Measurements from ENCODE around the gene C19orf85.

DNA sequence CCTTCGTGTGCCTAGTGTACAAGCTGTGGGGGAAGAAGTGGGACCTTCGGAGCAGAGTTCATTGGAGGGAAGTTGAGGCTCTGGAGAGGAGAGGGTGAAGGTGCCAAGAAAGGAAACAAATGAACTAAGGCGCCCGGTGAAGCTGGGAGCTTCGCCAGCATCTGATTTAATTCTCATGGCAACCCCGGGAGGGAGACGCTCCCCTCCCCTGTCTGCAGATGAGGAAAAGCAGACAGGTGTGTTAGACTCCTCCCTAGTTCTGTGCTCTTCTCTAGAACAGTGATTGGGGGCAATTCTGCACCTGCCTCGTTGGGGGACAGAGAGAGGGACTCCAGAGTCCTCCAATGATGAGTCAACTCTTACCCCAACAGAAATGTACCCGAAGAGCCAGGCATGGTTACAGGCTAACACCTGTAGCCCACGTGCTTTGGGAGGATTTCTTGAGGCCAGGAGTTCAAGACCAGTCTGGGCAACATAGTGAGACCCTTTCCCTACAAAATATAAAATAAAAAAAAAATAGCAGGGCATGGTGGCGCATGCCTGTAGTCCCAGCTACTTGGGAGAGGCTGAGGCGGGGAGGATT is 27.9 kb upstream of the C19orf85 start:
- TF ChIP-seq, protein P1, sequence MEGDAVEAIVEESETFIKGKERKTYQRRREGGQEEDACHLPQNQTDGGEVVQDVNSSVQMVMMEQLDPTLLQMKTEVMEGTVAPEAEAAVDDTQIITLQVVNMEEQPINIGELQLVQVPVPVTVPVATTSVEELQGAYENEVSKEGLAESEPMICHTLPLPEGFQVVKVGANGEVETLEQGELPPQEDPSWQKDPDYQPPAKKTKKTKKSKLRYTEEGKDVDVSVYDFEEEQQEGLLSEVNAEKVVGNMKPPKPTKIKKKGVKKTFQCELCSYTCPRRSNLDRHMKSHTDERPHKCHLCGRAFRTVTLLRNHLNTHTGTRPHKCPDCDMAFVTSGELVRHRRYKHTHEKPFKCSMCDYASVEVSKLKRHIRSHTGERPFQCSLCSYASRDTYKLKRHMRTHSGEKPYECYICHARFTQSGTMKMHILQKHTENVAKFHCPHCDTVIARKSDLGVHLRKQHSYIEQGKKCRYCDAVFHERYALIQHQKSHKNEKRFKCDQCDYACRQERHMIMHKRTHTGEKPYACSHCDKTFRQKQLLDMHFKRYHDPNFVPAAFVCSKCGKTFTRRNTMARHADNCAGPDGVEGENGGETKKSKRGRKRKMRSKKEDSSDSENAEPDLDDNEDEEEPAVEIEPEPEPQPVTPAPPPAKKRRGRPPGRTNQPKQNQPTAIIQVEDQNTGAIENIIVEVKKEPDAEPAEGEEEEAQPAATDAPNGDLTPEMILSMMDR (IDR thresholded peaks at IDR 0.05), result no peak
- TF ChIP-seq POLR2A (IDR thresholded peaks at IDR 0.05), result no peak
- no peak for TF ChIP-seq POLR2AphosphoS5 (IDR thresholded peaks at IDR 0.05)
- TF ChIP-seq EP300 (IDR thresholded peaks at IDR 0.05), result no peak

Measured in gastroesophageal sphincter (tissue), 3 donors.